K562 (cell line): Measurements from ENCODE around the gene NDFIP2. TPM values are rescaled to one million over a fixed set of nuclear protein-coding genes. Genes with fewer than 3 reads are reported as not detected.

Experiments
- ATAC-seq: fragments of 200-7000 bp; cut with Tn5 transposase; 3 replicates; pipeline ENCODE4 v1.9.1; 2020; ENCODE audit warnings: moderate library complexity
- BruUV-seq: library from RNA; stranded (reverse); fragments of 400-500 nt; replicated peaks from 2 replicates; lab custom pipeline; 2021; lab: Mats Ljungman, UMichigan
- CTCF ChIA-PET: fragments of 300-600 bp; formaldehyde crosslinking; extraction: SDS; loops from one replicate; lab custom pipeline; 2021; ENCODE audit warnings: low intra/inter-chr PET ratio; lab: Yijun Ruan, JAX
- POLR2A ChIA-PET: fragments of 300-600, 350-650 bp; sonication (Branson Sonifier 250); formaldehyde crosslinking; extraction: SDS; loops from one replicate; lab custom pipeline; 2021; ENCODE audit warnings: antibody characterized with exemption, inconsistent platforms; lab: Yijun Ruan, JAX
- DNase-seq, 4 experiments: peaks; one replicate each; pipeline versions ENCODE4 v3.0.0 to v3.0.0-alpha.2; 2011 to 2018; ENCODE audit warnings: low spot score in 3 of 4, mixed read lengths in 3 of 4; ENCODE audit errors: extremely low read depth in 1 of 4
- FAIRE-seq: peaks from 2 replicates; lab custom pipeline; 2011; peaks lifted over from hg19 to GRCh38; lab: Jason Lieb, UNC
- H2AFZ ChIP-seq: 2 replicates; pipeline ENCODE4 v1.6.0; 2011; ENCODE audit warnings: low read depth, low read length, control low read depth, inconsistent platforms
- H3K27ac ChIP-seq: fragments of 200-600 bp; 3 replicates; pipeline ENCODE4 v1.8.0; 2011; ENCODE audit warnings: low read depth, mild to moderate bottlenecking, control low read depth, inconsistent platforms, low read length, moderate library complexity, mixed read lengths; ENCODE audit errors: extremely low read depth
- H3K27me3 ChIP-seq, 2 experiments: fragments of 300-600 bp in 1 of 2; 2 replicates in 1 of 2; 3 replicates in 1 of 2; pipeline versions ENCODE4 v1.6.0 to v1.8.0; 2011; ENCODE audit warnings: inconsistent platforms in 2 of 2, low read length in 2 of 2, mild to moderate bottlenecking in 1 of 2, mixed read lengths in 1 of 2, moderate library complexity in 1 of 2; ENCODE audit not compliant: control insufficient read depth in 2 of 2, insufficient read depth in 2 of 2
- H3K36me3 ChIP-seq: fragments of 300-600 bp; 3 replicates; pipeline ENCODE4 v1.8.0; 2011; ENCODE audit warnings: mild to moderate bottlenecking, low read length, inconsistent platforms; ENCODE audit not compliant: control insufficient read depth, insufficient read depth
- H3K4me1 ChIP-seq, 2 experiments: fragments of 200-600 bp in 1 of 2; replicated peaks in 1 of 2; 2 replicates in 1 of 2; 3 replicates in 1 of 2; pipeline versions ENCODE4 v1.5.1 to v1.8.0; 2011; ENCODE audit warnings: inconsistent platforms in 2 of 2, low read length in 2 of 2, mild to moderate bottlenecking in 1 of 2, mixed read lengths in 1 of 2, moderate library complexity in 1 of 2; ENCODE audit not compliant: control insufficient read depth in 2 of 2, insufficient read depth in 2 of 2
- H3K4me2 ChIP-seq: 2 replicates; pipeline ENCODE4 v1.6.1; 2011; ENCODE audit warnings: low read length, control low read depth, inconsistent platforms, mixed read lengths; ENCODE audit not compliant: insufficient read depth
- H3K4me3 ChIP-seq: fragments of 200-600 bp; sonication (generic), shearing (Covaris generic); 2 replicates; pipeline ENCODE4 v1.5.1; 2016; ENCODE audit warnings: control low read depth, inconsistent platforms
- H3K79me2 ChIP-seq: fragments of 200-600 bp; 3 replicates; pipeline ENCODE4 v1.8.0; 2011; ENCODE audit warnings: low read length, inconsistent platforms; ENCODE audit not compliant: control insufficient read depth, insufficient read depth
- H3K9ac ChIP-seq, 2 experiments: 2 replicates each; pipeline versions ENCODE4 v1.6.0 to v1.6.1; 2011; ENCODE audit warnings: low read depth in 2 of 2, low read length in 2 of 2, control low read depth in 1 of 2, inconsistent platforms in 1 of 2, mild to moderate bottlenecking in 1 of 2, mixed read lengths in 1 of 2; ENCODE audit not compliant: insufficient read depth in 1 of 2
- H3K9me1 ChIP-seq: one replicate; pipeline ENCODE4 v1.6.0; 2011; ENCODE audit warnings: inconsistent platforms, mild to moderate bottlenecking, low read length, moderate library complexity; ENCODE audit not compliant: control insufficient read depth, insufficient read depth
- H3K9me3 ChIP-seq: replicated peaks from 2 replicates; pipeline ENCODE4 v1.5.1; 2011; ENCODE audit warnings: low read depth, low read length, inconsistent platforms; ENCODE audit not compliant: control insufficient read depth, insufficient read depth
- H4K20me1 ChIP-seq: replicated peaks from 2 replicates; pipeline ENCODE4 v1.6.1; 2011; ENCODE audit warnings: low read length, inconsistent platforms, mixed read lengths; ENCODE audit not compliant: control insufficient read depth, insufficient read depth
- ETV6 ChIP-seq, 3 experiments: fragments of 150-350 bp in 1 of 3; sonication (generic) in 1 of 3; formaldehyde crosslinking in 1 of 3; IDR thresholded peaks; 2 replicates each; pipeline versions ENCODE4 v1.6.1 to v1.8.0; 2014 to 2022; ENCODE audit warnings: borderline replicate concordance in 2 of 3, low read depth in 2 of 3, antibody characterized with exemption in 1 of 3, low read length in 1 of 3, mild to moderate bottlenecking in 1 of 3, missing genetic modification reagents in 1 of 3
- HEY1 ChIP-seq: fragments of 250-450 bp; sonication (Bioruptor Pico); IDR thresholded peaks from 2 replicates; pipeline ENCODE4 v1.5.0; 2020; ENCODE audit warnings: mild to moderate bottlenecking, moderate library complexity, borderline replicate concordance
- MEIS2 ChIP-seq: fragments of 450-650 bp; IDR thresholded peaks from 2 replicates; pipeline ENCODE4 v1.6.1; 2014; ENCODE audit warnings: mild to moderate bottlenecking; ENCODE audit not compliant: partially characterized antibody
- POLR2AphosphoS2 ChIP-seq: IDR thresholded peaks from 2 replicates; pipeline ENCODE4 v1.6.1; 2012; ENCODE audit warnings: low read length, improper control_type of control experiment
- SIRT6 ChIP-seq: IDR thresholded peaks from one replicate; pipeline ENCODE4 v1.6.1; 2012; ENCODE audit warnings: low read depth, mild to moderate bottlenecking, control low read depth, inconsistent platforms, low read length, moderate library complexity
- TBP ChIP-seq: optimal IDR thresholded peaks from 2 replicates; pipeline ENCODE3; 2011; ENCODE audit warnings: low read depth, low read length, improper control_type of control experiment
- ZNF785 ChIP-seq: fragments of 250-450 bp; sonication (Bioruptor Pico); IDR thresholded peaks from 2 replicates; pipeline ENCODE4 v1.4.0; 2020; ENCODE audit warnings: mild to moderate bottlenecking
- WGBS: fragments of 100-300 bp; shearing (Covaris generic); methylation state at CpG from one replicate; pipeline ENCODE4 v1.1.6; 2016; ENCODE audit warnings: low coverage, mixed read lengths; ENCODE audit not compliant: insufficient coverage; ENCODE audit errors: missing lambda C conversion rate; 5-methylcytosine and 5-hydroxymethylcytosine counted together
- in situ Hi-C: fragments of 300-500 bp; cut with MboI; formaldehyde crosslinking; loops from 4 replicates; pipeline ENCODE4 v1.15.0; 2018; ENCODE audit warnings: inconsistent platforms, mixed read lengths
- intact Hi-C: fragments of 100-400 bp; cut with micrococcal nuclease; formaldehyde crosslinking; loops from 2 replicates; pipeline ENCODE4 v1.14.2; 2022
- polyA plus RNA-seq, 8 experiments: library from polyadenylated mRNA; depleted of rRNA in 4 of 8; stranded (reverse) in 5 of 8; unstranded in 3 of 8; fragments of >200 nt; fragmentation: Nextera tagmentation in 2 of 8; fragmentation: Illumina TruSeq in 1 of 8; extraction: Ambion mirVana in 2 of 8; extraction: Trizol in 1 of 8; gene quantifications; 2 replicates each; pipeline versions ENCODE4 v1.2.1 to v1.2.3, GENCODE V29; 2011 to 2014; ENCODE audit warnings: inconsistent platforms in 1 of 8, missing spikeins in 1 of 8
- total RNA-seq, 7 experiments: library from RNA; depleted of rRNA in 6 of 7; stranded (reverse); fragments of >200 nt in 6 of 7; fragmentation: Illumina TruSeq in 2 of 7; extraction: Trizol in 2 of 7; gene quantifications; 2 replicates each; pipeline versions ENCODE4 v1.2.1 to v1.2.3, GENCODE V29; 2011 to 2021; ENCODE audit warnings: low replicate concordance in 1 of 7
- TF ChIP-seq, protein P1 (sequence below): fragments of 250-450 bp; sonication (Bioruptor Pico); IDR thresholded peaks from 2 replicates; pipeline ENCODE4 v1.8.0; 2021; ENCODE audit warnings: borderline replicate concordance, mild to moderate bottlenecking, moderate library complexity; ENCODE audit not compliant: poor library complexity, severe bottlenecking
- TF ChIP-seq, protein P2 (sequence below), 2 experiments: fragments of 200-800 bp in 1 of 2; sonication (Bioruptor generic) in 1 of 2; sonication (generic) in 1 of 2; formaldehyde crosslinking in 1 of 2; IDR thresholded peaks in 1 of 2; conservative IDR thresholded peaks in 1 of 2; 2 replicates each; pipeline versions ENCODE4 v1.5.0 to v1.6.1; 2016 to 2020; ENCODE audit warnings: missing compliant biosample characterization in 1 of 2, missing genetic modification characterization in 1 of 2, missing genetic modification reagents in 1 of 2
- TF ChIP-seq, protein P3 (sequence below): fragments of 250-450 bp; sonication (Bioruptor Pico); IDR thresholded peaks from 2 replicates; pipeline ENCODE4 v1.4.0; 2020; ENCODE audit warnings: mild to moderate bottlenecking, moderate library complexity

The NDFIP2 gene
- total and polyA plus RNA-seq, 9 of the 15 experiments (the other 6 are each of a cell fraction or from before 2014, with no cell fraction given) = 13.4 to 54.4 (median 27.8) TPM

DNA sequence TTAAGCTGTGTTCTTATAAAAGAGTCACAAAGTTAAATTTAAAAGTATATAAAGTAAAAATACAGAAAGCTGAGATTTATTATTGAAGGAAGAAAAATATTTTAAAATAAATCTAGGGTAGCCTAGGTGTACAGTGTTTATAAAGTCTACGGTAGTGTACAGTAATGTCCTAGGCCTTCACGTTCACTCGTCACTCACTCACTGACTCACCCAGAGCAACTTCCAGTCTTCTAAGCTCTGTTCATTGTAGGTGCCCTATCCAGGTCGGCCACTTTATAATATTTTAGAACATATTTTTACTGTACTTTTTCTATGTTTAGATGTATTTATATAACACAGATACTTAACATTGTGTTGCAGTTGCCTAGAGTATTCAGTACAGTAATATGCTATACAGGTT, 47.4 kb downstream of the NDFIP2 start:
- FAIRE-seq (no peak), ATAC-seq (no peak), DNase-seq (no peak)
- Histone ChIP-seq H3K27ac (no peak overlapping the region), H3K4me1 (peaks cover 0 to 12% of the 10 kb centered on the region in 2 experiments; a peak in 2 of 5 replicates), H3K27me3 (no peaks in the 10 kb centered on the region), H3K4me3 (no peak overlapping the region), H3K79me2 (no peaks in the 10 kb centered on the region), H3K9me3 (no peaks in the 10 kb centered on the region), H3K9me1 (no peaks in the 10 kb centered on the region), H3K4me2 (no peak overlapping the region), H3K36me3 (peaks cover 10% of the 10 kb centered on the region; the same call in 2 of the 3 replicates), H2AFZ (no peak overlapping the region), H4K20me1 (no peaks in the 10 kb centered on the region), H3K9ac (no peak overlapping the region)
- no TSS peak for BruUV-seq
- TF ChIP-seq SIRT6 (no peak), TBP (no peak), POLR2AphosphoS2 (no peak), MEIS2 (no peak), ETV6 (IDR thresholded peaks at IDR 0.05; ENCODE audit: borderline replicate concordance in 1 of 2, low read depth in 2 of 2, low read length in 1 of 2) (no peak), ETV6 (CRISPR knock-in tag; IDR thresholded peaks at IDR 0.05; ENCODE audit: borderline replicate concordance) (no peak), HEY1 (CRISPR knock-in tag) (no peak), ZNF785 (CRISPR knock-in tag) (no peak)
- TF ChIP-seq, protein P1, sequence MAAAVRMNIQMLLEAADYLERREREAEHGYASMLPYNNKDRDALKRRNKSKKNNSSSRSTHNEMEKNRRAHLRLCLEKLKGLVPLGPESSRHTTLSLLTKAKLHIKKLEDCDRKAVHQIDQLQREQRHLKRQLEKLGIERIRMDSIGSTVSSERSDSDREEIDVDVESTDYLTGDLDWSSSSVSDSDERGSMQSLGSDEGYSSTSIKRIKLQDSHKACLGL (CRISPR knock-in tag) = no peak
- TF ChIP-seq, protein P2, sequence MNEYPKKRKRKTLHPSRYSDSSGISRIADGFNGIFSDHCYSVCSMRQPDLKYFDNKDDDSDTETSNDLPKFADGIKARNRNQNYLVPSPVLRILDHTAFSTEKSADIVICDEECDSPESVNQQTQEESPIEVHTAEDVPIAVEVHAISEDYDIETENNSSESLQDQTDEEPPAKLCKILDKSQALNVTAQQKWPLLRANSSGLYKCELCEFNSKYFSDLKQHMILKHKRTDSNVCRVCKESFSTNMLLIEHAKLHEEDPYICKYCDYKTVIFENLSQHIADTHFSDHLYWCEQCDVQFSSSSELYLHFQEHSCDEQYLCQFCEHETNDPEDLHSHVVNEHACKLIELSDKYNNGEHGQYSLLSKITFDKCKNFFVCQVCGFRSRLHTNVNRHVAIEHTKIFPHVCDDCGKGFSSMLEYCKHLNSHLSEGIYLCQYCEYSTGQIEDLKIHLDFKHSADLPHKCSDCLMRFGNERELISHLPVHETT (CRISPR knock-in tag; conservative IDR thresholded peaks at IDR 0.05 in 1 of 2, IDR thresholded peaks at IDR 0.05 in 1 of 2) = no peak
- TF ChIP-seq, protein P3, sequence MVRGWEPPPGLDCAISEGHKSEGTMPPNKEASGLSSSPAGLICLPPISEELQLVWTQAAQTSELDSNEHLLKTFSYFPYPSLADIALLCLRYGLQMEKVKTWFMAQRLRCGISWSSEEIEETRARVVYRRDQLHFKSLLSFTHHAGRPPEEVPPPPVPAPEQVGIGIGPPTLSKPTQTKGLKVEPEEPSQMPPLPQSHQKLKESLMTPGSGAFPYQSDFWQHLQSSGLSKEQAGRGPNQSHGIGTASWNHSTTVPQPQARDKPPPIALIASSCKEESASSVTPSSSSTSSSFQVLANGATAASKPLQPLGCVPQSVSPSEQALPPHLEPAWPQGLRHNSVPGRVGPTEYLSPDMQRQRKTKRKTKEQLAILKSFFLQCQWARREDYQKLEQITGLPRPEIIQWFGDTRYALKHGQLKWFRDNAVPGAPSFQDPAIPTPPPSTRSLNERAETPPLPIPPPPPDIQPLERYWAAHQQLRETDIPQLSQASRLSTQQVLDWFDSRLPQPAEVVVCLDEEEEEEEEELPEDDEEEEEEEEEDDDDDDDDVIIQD = no peak
- intact Hi-C loops = loop anchor here (5.0 kb wide), 1 partner anchor 46 kb away; the partner anchor contains the start of gene NDFIP2
- in situ Hi-C loops = loop anchor here (10.0 kb wide), 1 partner anchor 1404 kb away; no protein-coding TSS in a partner anchor
- WGBS = 94% methylated on average over 4 of the region's 4 CpGs
- POLR2A ChIA-PET = interaction anchor here (1.6 kb wide), 1 partner anchor 13 kb away, joined by 5 read pairs; no protein-coding TSS in a partner anchor
- CTCF ChIA-PET = no interaction called here
